ENCODE measurements around the gene DNAJC16.
A peak's percentile ranks its signal among the peaks of the same experiment; 100 is the strongest.
"Not testable (repeated sequence)": the region's sequence is repeated elsewhere in the genome, so short reads cannot be mapped to it uniquely, and the experiment has no call there.

Gene DNAJC16

GRCh38 chr1:15507278-15507677 lies 19.4 kb upstream of the DNAJC16 start:
- no peak for DNase-seq

DNA sequence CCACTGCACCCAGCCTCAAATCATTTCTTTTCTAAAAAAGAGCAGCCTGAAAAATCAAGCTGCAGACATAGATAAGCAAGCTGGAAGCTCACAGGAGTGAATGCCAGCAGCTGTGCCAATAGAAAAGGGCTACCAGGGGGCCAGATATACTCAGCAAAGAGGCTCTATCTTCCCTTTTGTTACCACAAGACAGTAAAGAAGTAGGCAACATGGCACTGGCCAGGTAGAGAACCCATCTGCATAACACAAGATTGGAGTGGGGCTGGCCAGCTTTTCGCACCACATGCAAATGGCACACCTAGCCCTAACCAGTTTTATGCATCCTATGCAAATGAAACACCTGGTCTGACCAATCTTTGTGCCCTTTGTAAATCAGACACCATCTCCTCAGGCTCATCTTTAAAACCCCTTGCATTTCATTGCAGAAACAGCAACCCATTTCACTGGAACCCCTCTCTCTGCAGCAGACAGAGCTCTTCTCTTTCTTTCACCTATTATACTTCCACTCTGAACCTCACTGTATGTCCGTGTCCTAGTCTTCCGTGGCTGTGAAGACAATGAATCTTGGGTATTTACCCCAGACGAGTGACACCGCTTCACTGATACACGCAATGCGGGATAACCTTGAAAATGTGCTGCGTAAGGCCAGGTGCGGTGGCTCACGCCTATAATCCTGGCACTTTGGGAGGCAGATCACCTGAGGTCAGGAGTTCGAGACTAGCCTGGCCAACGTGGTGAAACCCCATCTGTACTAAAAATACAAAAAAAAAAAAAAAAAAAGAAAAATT lies 17.8 kb upstream of the DNAJC16 start:
- no peak for DNase-seq

GRCh38 chr1:15509586-15509985 lies 17.1 kb upstream of the DNAJC16 start:
- DNase-seq, result no peak

DNA sequence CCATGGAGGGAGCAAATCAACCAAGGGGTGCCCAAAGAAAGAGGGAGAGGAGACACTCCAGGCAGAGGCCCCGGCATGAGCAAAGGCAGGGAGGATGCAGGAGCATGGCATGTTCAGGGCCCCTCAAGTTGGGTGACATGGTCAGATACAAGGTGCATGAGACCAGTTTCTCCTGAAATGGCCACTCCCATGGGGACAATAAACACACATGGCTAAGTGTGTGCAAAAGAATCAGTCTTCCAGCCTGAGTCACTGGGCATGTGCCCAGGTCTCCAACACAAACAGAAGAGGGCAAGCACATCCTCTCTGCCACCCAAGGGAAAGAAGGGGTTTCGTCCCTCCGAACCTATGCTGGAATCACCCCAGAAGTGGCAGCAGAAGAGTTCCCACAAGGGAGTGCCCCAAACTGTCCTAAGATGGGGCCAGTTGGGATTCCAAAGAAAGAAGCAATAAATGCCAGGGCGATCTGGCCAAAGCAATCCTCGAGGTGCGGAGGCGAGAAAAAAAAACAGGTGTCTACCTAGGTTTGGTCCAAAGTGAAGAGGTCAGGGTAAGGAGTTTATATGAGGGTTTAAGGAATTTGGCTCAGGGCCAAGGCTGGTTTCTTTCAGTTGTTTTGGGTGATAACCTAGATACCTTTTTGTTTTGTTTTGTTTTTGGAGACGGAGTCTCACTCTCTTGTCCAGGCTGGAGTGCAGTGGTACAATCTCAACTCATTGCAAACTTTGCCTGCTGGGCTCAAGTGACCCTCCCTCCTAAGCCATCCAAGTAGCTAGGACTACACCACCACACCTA lies 15.8 kb upstream of the DNAJC16 start:
- DNase-seq, result no peak

DNA sequence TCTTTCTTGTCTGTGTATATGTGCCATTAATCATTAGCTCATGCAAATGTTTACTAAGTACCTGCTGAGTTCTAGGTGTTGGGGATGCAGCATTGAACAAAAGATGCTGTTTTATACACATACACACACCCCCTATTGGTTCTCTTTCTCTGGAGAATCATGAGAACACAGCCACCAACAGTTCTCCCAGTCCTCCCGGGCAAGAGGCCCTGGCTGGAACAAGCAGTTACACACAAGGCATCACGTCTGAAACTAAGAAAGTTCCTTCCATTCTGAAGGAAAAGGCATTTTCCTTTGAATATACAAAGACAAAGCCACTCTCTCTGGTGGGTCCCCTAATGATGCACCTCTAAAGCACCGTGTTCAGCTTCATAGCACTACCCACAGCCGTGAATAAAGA lies 13.5 kb upstream of the DNAJC16 start:
- DNase-seq, result no peak

GRCh38 chr1:15513919-15514318 lies 12.7 kb upstream of the DNAJC16 start:
- DNase-seq, result no peak

GRCh38 chr1:15514557-15514956 lies 12.1 kb upstream of the DNAJC16 start:
- DNase-seq, result not testable (repeated sequence)

GRCh38 chr1:15515022-15515663 lies 11.5 kb upstream of the DNAJC16 start:
- DNase-seq, result no peak

GRCh38 chr1:15519625-15520024 lies 7.0 kb upstream of the DNAJC16 start:
- no peak for DNase-seq

GRCh38 chr1:15521206-15521906 lies 5.3 kb upstream of the DNAJC16 start:
- DNase-seq, result not testable (repeated sequence)

DNA sequence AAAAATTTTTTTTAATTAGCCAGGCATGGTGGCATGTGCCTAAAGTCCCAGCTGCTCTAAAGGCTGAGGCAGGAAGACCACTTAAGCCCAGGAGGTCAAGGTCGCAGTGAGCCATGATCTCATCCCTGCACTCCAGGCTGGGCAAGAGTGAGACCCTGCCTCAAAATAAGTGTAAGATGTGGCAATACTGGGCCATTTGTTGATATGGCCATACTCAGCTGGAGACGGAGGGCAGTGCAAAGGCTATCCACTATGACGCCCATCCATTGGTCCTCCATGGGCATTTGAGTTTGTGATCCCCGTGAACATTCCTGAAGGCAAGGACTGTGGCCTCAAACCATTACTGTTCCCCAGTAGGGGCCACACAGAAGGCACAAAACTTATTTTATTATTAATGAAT lies 4.1 kb upstream of the DNAJC16 start:
- DNase-seq, result no peak

DNA sequence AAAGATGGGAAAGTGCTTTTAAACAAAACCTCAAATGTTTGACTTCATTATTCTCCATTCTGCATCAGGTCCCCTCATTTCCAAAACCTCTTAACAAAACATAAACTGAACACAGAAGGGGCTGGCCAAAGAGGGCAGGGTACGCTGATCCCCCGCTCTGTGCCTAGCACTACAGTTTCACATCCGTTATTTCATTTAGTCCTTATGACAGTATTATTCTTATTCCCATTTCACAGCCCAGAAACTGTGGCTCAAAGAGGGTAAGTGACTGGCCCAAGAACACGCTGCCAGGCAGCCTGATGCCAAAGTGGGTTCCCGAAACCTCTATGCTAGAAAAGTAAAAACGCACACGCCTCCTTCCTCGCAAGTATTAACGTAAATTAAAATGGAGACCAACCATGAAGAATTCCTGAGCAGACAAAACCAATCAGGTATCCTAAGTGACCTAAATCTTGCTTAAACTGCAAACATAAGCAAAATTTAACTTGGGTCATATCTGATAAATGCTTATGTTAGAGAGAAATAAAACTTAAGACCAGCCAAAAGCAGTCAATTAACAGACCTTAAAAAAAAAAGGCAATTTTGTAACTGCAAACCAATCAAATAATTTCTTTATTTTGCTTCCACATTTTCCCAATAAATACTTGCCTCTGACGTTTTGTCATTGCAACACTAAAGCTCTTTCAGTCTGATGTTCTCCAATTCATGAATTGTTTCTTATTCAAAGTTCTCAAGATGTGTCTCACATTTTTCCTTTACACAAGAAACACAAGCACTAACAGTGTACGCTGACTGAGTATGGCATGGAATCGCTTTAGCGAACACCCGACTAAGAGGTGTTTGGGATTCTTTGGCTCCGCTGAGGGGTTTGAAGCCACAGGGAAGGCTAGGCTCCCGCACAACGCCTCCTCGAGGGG lies 3.3 kb upstream of the DNAJC16 start:
- peak; percentile 52 for DNase-seq

DNA sequence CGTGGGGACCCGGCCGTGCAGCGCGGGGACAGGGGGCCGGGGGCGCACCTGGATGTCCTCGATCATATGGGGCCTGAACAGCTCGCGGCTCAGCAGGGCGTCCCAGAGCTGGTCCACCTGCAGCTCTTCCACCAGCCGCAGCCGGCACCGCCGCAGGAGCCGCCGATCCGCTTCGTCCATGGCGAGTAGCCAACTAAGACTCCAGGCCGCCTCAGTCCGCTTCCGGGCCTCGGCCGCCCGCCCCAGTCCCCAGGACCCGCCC lies 2.7 kb upstream of the DNAJC16 start, which contains the start of gene CASP9:
TSS of gene CASP9 (minus strand) at position 195 of the 262 bp plus-strand sequence. CDS start at position 180, 15 bp downstream.
- no peak for DNase-seq

DNA sequence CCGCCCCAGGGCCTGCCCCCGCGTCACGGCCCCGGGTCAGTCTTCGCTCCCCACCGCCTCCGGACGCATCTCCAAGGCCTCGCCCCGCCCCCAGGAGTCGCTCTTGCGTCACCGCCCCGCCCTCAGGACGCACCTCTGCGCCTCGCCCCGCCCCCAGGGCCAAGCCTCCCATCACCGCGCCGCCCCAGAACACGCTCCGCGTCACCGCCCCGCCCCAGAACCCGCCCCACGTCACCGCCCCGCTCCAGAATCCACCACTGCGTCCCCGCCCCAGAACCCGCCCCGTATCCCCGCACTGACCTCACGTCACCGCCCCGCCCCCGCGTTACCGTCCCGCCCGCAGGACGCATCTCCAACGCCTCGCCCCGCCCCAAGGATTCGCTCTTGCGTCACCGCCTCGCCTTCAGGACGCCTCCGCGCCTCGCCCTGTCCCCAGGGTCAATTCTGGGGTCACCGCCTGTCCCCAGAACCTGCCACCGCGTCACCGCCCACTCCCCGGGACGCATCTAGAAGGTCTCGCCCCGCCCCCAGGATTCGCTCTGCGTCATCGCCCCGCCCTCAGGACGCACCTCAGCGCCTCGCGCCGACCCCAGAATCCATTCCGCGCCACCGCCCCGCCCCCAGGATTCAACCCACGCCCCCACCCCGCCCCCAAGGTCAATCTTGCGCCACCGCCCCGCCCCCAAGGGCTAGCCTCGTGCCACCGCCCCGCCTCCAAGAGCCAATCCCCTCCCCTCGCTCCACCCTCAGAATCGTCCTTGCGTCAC lies 2.2 kb upstream of the DNAJC16 start:
- DNase-seq, result peak; percentile 100

GRCh38 chr1:15525050-15526020 lies 1.3 kb upstream of the DNAJC16 start:
- DNase-seq, result no peak

DNA sequence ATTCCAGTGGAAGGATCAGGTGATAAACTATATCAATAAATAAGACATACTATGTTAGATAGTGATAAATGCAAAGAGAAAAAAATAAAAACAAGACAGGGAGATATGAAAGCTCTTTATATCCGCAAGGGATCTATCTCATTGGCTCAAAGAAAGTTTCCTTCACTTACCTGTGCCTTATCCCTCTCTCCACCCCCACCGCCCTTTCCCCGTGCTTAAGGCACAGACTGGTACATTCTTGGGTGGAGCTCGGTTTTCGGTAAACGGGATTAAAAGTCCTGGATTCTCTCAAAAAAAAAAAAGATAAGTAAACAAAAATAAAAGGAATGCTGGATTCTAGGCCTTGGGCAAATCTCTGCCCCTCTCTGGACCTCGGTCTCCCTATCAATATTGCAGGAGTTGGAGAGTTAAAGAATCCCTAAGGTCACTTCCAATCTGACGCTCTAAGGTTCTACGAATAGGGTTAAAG lies 593 bp upstream of the DNAJC16 start:
- no peak for DNase-seq

- no peak for DNase-seq
These were observed 4.4 kb downstream of the DNAJC16 start for GRCh38 chr1:15531003-15531402.

DNA sequence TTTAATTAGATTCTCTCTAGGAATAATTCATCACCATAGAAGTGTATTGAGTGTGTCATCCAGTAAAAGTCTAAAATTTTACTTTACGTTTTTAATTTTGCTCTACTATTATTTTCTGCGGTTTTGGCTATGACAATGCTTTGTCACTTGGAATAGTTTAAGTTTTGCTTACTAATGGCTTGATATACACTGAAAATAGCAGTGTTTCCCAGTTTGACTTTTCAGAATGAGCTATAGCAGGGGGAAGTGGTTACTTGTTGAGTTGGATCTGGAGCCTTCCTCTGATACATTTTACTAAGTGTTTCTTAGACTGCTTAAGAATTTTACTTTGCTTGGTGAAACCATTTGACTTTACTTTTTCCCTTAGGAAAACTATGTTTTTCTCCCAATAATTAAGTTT lies 5.0 kb downstream of the DNAJC16 start:
- no peak for DNase-seq

DNA sequence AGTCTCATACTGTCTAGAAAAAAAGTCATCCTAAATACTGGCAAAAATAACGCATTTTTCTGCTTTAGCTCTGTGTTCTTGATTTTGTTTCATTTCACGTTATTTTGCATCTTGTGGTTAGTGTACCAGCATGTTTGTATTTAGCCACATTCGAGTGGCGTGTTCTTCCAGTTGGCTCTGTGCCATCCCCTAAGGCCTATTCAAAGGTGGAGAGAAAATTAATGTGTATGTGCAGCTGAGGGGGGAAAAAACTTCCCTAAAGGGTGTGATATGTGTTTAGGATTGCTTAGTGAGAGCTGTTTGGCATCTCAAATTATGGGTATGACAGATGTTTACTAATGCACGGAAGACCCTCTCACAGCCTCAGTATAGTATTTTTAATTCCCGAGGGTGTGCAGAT lies 12.1 kb downstream of the DNAJC16 start:
- no peak for DNase-seq

DNA sequence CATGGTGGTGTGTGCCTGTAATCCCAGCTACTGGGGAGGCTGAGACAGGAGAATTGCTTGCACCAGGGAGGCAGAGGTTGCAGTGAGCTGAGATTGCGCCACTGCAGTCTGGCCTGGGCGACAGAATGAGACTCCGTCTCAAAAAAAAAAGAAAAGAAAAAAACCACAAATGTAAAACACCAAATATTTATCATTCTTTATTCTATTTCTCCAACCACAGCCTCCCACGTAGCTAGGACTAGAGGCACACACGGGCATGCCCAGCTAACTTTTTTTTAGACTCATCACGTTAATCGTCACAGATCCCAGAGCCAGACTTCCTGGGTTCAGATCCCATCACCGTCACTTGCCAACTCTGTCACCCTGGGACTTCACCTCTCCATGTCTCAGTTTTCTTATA lies 13.5 kb downstream of the DNAJC16 start:
- no peak for DNase-seq
